ENCODE measurements around the gene IWS1.

- TF ChIP-seq, protein P1, sequence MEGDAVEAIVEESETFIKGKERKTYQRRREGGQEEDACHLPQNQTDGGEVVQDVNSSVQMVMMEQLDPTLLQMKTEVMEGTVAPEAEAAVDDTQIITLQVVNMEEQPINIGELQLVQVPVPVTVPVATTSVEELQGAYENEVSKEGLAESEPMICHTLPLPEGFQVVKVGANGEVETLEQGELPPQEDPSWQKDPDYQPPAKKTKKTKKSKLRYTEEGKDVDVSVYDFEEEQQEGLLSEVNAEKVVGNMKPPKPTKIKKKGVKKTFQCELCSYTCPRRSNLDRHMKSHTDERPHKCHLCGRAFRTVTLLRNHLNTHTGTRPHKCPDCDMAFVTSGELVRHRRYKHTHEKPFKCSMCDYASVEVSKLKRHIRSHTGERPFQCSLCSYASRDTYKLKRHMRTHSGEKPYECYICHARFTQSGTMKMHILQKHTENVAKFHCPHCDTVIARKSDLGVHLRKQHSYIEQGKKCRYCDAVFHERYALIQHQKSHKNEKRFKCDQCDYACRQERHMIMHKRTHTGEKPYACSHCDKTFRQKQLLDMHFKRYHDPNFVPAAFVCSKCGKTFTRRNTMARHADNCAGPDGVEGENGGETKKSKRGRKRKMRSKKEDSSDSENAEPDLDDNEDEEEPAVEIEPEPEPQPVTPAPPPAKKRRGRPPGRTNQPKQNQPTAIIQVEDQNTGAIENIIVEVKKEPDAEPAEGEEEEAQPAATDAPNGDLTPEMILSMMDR (IDR thresholded peaks at IDR 0.05; ENCODE audit: poor library complexity): no peak
- TF ChIP-seq EZH2 (IDR thresholded peaks at IDR 0.05; ENCODE audit: borderline replicate concordance) (no peak), EZH2phosphoT487 (IDR thresholded peaks at IDR 0.05; ENCODE audit: low read depth, severe bottlenecking, unreplicated experiment) (no peak)
Measured at GRCh38 chr2:127485051-127485693, 41.1 kb downstream of the IWS1 start.
